Fibroblast of skin of left biceps (primary cell): ENCODE measurements around the gene SMC3.

Experiments
- DNase-seq, 2 experiments: peaks; one replicate each; pipeline ENCODE4 v3.0.0-alpha.2; 2013; ENCODE audit warnings: low read depth in 2 of 2

Gene SMC3

DNA sequence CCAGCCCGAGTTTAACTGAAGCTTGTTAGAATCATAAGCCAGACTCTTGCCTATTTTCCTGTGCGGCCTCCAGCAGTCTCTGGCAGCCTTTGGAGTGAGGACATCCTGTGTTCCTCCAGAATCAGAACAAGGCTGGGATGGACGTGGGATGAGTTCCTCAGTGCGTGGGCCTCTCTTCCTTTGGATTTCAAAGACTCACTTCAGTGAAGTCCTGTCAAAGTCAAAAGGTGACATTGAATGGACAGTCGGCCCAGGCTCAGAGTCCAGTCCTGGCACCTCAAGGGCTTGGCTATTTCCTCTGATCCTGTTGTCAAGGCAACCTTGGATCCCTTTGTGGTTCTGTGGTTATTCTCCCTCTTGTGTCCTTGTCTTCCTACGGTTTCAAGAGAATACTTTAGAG lies 21.4 kb upstream of the SMC3 start:
- DNase-seq, result no peak

DNA sequence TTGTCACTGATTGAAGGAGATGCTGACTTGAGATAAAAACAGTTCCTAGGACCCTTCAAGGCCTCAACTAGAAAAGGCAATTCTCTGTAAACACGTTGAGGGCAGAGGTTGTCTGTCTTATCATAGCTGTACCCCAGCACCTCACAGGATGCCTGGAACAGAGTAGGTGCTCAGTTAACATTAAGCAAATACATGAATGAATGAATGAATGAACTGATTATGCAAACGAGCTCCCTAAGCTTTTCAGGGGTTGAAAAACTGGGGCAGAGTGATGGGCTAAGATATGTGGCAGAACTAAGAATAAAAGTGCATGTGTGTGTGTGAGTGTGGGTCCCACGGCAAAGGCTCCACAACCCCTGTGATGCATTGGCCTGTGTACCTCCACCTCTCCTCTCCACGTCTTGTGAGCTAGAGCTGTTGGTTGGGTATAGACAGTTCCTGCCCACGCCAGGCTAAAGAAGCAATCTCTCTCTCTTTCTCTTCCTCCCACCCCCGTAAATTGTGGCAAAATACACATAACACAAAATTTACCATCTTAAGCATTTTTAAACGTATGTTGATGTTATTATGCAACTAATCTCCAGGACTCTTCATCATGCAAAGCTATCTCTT lies 20.9 kb upstream of the SMC3 start:
- no peak for DNase-seq

DNA sequence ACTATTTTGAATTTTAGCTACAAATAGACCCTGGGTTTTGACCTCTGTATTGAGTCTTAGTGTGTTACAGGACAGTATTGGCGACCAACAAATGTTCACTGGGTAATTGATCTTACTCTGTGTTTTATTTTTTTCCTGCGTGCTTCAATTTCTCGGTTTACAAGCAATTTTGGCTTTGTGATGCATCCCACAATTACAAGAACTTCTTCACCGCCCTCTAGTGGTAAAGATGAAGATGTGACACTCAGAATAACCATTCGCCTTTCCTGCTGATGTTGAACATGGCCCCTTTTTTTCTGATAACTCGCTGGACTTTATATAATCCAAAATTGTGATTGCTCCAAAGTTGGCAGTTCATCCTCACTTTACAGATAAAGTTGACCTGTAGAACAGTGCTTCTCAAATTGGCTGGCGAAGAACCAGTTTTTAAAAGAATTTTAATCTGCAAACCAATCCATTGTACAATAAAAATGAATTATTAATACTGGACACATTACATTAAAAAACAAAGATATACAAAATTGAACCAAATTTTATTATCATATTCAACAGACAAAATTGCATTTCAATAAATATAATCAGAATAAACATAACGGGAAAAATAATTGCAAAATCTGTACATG lies 20.2 kb upstream of the SMC3 start:
- no peak for DNase-seq

DNA sequence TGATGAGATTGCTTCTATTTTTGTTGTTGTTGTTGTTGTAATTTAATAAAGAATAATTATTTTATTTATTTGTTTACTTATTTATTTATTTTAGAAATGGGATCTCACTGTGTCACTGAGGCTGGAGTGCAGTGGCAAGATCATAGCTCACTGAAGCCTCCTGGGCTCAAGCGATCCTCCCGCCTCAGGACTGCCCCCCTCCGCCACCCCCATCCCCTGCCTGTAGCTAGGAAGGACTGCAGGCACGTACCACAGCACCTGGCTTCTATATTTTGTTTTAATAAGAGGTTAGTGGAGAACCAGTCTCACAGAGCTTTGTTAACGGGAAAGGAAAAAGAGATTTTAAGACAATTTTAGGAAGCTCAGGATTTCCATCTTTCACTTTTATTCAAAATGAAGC lies 19.5 kb upstream of the SMC3 start:
- DNase-seq, result no peak

DNA sequence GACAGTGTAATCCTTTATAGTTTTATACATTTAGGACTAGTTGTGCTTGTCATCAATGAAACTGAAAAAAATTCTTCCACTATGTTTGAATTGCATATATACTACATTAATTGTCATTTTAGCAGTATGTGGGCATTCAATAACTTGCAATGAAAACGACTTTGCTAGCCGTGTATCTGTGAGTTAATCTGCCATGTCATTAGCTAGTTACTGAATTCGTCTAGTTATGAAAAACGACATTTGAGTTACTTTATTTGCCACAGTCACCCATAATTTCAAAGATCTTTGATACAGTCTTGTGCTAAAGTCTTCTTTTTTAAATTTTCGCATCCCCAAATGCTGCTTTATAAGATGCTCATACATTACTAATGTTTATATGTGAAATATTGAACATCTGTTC lies 18.3 kb upstream of the SMC3 start:
- DNase-seq, result no peak

DNA sequence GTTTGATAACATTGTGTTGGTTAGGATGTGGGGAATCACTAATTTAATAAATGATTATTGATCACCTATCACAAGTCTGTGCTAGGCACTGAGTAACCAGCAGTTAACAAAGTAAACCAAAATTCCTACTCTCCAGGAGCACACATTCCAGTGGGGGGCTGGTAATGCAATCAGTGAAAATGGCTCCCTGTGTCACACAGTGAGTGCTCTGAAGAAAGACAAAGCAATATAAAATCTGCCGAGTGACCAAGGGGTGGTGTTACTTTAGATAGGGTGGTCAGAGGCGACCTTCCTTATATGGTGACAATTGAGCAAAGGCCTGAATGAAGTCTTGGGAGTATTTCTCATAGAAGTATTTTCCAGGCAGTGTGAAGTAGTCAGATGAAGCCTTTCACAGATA lies 13.6 kb upstream of the SMC3 start:
- DNase-seq, result no peak

DNA sequence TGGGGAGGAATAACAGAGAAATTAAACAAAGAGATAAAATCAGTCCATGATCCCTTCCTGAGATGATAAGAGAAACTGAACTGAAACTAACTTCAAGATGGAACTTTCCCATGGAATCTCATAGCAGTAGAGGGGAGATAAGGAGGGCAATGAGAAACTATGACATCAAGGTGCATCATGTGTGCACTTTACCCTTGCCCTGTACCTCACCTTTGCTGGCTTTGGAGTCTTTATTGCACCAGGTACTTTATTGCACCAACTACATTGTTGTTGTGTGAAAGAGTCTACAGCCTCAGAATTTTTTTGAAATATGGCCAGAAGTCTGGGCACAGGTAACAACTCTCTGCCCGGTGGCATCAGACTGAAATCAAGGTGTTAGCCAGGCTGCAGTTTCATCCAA lies 11.2 kb upstream of the SMC3 start:
- no peak for DNase-seq

DNA sequence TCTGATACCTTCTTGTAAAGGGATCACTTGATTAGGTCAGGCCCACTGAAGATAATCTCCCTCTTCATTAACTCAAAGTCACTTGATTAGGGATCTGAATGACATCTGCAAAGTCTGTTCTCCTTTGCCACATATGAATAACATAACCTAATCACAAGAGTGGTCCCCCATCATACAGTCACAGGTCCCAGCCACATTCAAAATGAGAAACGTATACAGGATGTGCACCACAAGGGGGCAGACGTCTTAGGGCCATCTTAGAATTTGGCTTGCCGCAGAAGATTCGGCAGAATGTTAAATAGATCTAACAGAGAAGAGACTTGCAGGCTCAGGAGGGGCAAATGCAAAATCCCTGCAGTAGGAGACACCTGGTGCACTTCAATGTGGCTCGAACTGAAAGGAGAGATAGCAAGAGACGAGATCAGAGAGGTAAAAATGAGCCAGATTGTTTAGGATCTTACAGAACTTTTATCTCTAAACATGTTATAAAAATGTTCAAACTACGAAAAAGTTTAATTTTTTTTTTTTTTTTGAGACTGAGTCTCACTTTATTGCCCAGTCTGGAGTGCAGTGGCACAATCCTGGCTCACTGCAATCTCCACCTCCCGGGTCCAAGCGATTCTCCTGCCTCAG lies 10.4 kb upstream of the SMC3 start:
- DNase-seq, result no peak

DNA sequence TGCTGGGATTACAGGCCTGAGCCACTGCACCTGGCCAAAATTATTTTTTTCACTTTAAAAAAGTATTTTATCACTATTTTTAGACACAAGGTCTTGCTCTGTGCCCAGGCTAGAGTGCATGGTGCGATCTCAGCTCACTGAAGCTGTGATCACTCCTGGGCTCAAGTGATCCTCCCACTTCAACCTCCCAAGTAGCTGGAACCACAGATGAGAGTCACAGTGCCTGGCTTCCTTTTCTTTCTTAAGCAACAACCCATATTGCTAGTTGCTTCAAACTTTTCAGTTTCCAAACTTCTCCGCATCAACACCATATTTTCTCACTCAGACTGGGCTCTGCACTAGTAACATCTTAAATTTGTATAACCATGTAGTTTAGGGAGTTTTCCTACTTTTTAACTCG lies 9.5 kb upstream of the SMC3 start:
- no peak for DNase-seq

DNA sequence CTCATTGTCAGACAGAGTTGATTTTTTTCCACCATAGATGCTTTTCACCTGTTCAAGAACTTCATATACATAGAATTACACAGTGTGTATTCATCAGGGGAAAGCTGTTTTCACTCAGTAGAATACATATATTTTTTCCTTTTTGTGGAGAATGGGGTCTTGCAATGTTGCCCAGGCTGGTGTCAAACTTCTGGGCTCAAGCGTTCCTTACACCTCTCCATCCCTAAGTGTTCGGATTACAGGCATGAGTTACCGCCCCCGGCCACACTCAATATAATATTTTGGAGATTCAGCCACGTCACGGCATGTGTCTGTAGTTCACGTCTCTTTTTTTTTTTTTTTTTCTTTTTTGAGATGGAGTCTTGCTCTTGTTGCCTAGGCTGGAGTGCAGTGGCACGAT lies 7.5 kb upstream of the SMC3 start:
- DNase-seq, result no peak

DNA sequence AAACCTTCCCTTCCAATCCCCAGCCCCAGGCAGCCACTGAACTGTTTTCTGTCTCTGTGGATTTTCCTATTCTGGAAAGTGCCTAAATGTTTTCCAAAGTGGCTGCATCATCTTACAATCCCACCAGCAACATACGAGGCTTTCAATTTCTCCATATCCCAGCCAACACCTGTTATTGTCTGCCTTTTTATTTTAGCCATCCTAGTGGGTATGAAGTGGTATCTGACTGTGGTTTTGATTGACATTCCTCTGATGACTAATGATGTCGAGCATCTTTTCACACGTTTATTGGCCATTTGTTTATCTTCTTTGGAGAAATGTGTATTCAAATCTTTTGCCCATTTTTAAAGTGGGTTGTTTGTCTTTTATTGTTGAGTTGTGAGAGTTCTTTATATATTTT lies 6.2 kb upstream of the SMC3 start:
- no peak for DNase-seq

DNA sequence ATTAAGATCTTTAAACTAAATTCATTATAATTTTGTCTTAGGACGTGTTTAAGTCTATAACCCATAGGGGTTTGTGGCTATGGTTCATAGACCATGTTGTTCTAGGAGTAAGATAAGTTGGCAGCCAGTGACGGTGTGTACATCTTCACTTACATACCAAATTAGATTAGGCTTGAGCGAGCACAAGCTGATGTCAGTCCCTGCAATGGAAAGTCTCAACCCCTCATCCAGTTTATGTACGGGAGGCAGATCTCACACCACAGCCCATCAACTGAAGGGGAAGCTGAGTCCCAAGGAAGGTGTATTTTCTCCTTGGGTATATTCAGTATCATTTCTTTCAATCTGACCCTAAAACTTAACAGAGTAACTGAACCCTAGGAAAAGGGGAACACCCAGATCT lies 5.1 kb upstream of the SMC3 start:
- DNase-seq, result no peak

DNA sequence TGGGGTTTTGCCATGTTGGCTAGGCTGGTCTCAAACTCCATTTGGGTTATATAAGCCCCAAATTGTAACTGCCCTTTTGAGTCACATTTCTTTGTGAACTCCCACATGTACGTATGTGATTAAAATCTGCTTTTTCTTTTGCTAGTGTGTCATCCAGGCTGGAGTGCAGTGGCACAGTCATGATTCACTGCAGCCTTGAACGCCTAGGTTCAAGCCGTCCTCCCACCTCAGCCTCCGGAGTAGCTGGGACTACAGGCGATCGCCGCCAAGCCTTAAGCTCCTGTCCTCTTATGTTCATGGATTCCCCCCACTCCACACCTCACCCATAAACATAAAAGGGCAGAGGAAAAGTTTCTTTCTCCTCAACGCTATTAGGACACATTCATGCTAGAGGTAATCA lies 4.4 kb upstream of the SMC3 start:
- no peak for DNase-seq

DNA sequence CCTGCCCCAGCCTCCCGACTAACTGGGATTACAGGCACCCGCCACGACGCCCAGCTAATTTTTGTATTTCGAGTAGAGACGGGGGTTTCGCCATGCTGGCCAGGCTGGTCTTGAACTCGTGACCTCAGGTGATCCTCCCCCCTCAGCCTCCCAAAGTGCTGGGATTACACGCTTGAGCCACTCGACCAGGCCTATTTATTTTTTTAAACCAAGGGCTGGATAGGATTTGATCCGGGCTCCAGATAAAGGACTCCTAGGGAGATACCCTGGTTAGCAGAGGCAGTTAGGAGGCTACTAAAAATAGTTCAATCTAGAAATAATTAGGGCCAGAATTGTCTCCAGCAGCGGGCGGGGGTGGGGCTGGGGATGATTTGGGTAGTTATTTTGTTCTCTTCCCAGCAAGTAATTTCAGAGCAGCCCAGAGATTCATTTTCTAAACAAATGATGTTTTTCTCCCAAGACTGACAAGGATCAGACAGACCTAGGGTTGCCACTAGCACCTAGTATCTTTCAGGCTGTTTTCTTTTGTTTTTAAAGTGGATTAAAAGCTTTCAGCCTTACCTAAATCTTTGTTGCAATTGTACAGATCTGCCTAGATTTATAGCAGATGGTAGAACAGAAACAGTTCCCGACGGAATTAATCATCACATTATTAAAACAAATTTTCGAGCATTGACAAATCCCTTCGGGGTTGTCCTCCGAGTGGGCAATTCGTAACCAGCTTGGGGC lies 859 bp upstream of the SMC3 start:
- DNase-seq, result no peak

DNA sequence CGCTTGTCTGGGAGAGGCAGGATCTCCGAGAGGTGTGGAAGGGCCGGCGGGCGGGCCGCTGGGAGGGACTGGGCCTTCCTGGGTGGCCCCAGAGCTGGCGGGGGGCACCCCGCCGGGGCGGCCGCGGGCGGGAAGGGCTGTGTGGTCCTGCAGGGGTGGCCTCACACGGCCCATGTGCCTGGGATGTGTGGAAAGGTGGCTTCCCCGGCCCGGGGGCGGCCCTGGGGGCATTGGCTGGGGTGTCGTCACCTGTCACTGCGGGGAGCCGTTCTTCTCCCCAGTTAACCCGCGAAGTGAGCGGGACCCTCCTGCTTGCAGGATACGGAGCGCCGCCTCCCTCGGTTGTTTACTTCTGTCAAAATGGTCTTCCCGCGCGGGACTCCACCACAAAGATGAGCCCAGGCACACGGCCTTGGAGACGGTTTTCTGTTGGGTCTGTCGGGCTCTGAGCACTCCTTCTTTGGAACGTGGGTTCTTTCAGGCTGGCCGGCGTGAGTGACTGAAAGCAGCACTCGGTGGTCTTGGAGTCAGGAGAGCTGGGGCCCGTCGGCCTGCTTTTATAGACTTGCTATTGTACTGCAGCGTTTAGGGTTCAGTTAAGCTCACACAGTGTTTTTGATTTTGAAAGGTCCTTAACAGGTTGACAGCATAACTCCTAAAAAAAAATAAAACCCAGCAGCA lies 700 bp downstream of the SMC3 start:
- DNase-seq, result no peak

DNA sequence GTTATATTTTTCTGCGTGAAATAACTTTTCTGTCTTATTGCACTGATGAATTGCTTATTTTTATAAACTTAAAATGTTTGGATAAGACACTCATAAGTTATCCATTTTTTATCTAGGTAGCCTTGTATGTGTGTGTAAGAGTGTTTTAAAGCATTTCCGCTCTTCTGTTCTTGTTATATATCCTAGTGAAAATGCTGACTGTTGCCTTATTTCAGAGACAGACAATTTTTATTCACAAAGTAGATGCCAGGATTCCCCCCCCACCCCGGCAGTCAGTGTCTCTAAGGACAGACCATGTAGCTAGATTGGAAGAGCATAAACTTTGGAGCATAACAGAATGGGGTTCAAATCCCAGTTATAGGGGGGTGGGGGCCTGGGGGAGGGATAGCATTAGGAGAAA lies 1.6 kb downstream of the SMC3 start:
- DNase-seq, result no peak

DNA sequence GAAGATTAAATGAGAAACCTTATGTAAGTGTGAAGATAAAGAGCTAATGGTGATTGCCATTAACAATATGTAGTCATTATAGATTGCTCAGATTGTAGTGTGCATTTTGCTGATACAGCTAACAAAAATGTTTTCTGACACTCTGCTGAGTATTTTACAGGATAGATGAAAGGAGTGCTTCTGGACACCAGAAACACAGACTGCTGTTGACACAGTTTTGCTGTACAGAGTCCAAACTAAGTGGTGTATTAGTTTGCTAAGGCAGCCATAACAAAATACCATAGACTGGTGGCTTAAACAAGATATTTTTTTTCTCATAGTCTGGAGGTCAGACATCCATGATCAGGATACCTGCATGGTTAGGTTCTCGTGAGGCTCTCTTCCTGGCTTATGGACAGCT lies 2.2 kb downstream of the SMC3 start:
- DNase-seq, result no peak

DNA sequence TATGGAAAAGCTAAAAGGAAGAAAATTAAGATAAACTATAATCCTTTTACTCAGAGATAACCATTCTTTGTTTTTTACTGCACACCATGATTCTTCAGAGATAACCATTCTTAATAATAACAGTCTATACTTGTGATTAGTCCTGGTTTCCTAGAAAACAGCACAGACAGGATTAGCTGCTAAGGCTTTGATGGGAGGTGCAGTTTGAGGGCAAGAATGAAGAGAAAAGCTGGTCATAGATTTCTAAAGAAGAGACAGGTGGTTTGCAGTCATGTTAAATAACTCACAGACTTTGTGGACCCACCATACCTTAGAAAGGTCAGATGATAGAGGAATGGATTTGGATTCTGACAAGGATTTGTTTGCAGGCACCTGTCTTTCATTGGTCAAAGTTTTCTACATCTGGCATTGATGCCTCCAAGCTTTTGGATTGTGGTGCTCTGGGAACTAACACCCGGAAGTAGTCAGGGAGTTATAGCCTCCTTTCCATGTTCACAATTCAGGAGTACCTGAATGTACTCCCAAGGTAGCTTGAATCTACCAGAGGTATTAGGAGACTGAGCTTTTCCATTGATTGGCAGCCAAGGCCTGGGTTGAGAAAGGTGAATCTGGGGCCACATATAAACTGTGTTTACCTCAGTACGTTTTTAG lies 3.7 kb downstream of the SMC3 start:
- no peak for DNase-seq

DNA sequence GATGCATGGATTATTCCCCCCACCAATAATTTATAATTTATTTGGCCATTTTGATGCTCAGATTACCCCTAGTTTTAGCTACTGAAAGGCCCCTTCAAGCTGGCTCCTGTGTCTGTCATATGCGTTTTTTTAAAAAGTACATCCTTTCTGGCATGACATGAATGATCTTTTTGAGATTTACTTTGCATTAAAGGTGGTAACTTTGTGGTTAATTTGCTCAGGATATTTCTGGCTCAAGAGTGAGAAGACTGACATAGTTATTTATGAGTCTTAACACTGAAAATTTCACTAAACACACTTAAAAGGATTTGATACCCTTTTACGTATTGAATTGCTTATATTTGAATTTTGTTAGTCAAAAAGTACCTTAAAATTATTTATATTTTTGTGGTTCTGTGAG lies 5.4 kb downstream of the SMC3 start:
- no peak for DNase-seq

DNA sequence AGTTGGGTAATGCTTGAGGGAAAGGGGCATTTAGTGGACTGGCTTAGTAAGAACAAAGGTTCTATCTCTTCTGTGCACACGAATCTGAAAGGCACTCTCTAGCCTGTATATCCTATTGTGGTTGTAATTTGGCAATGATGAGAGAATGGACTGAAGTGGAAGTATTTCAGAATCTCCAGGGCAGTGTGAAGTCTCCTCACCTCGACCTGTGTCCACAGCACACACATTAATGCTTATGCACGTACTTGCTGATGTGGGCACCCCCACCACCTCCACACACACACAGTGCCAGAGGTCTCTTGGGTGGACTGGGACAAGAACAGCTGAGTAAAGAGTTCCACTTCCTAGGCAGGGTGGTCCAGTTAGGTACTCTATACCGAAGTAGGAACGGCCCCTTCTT lies 6.9 kb downstream of the SMC3 start:
- no peak for DNase-seq

DNA sequence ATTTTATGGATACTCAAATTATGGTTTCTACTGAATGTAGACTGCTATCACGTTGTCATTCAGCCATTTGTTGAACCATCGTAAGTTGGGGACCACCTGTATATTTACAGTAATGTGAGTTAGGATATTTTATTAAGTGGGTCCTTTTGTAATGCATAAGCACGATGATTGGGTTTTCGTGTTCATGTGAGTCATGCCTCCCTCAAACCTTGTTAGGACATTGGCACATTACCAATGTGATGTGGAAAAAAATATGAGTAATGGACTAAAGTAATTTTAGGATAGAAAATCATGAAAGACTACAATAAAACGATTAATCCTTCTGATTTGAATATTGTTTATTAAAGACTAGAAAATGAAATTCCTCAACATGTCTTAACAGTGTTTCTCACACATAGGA lies 8.7 kb downstream of the SMC3 start:
- peak in 1 of 2 experiments; percentile 38 for DNase-seq

DNA sequence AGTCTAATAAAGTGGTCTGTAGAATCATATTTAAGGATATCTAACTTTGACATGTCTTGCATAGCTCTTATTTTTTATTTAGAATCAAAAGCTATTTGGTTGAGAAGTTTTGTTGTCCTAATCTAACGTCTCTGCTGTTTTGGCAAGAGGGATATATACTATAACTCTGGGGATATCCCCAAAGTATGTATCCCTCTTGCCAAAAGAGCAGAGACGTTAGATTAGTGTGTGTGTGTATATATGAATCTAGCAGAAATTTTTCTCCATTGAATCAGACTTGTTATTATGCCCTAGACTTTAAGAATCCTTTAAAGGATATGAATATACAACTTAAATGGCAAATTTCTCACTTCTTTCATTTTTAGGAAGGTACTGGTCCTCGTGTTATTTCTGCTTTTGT lies 9.6 kb downstream of the SMC3 start:
- no peak for DNase-seq
